ENCODE results near the gene PDE8A. TPM values are rescaled to one million over a fixed set of nuclear protein-coding genes. Genes with fewer than 3 reads are reported as not detected.

Gene PDE8A
- total RNA-seq, 1 experiment from 2014 or later: 40.0 TPM

DNA sequence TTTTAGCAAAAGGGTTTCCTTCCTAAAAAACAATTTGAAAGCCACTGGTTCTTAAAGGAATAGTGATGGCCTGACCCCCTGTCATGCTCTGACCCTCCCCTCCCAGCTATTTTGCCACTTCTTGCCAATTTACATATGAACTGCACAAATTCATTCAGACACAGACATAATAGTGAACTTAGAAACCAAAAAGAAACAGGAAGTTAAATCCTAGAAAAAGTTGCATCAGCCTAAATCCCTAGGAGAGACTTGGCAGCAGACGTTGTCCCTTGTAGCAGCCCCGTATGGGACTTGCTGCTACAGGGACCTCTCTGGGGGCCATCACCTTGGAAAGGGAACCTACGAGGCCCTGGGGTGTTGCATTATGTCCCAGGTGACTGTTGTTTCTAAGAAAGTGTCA is 14.3 kb upstream of the PDE8A start:
- no peak for ATAC-seq
- Histone ChIP-seq H3K36me3 (ENCODE audit: control insufficient read depth, insufficient read depth, low read length) (no peaks in the 10 kb centered on the region), H3K4me1 (ENCODE audit: control insufficient read depth, insufficient read depth, low read length) (no peaks in the 10 kb centered on the region), H3K27ac (ENCODE audit: low read length) (no peak overlapping the region; the same call in 1 of the 2 replicates), H3K9me3 (ENCODE audit: control insufficient read depth, insufficient read depth, low read depth, low read length) (no peaks in the 10 kb centered on the region), H3K4me3 (ENCODE audit: low read depth in 2 of 2, low read length in 2 of 2) (no peak overlapping the region), H3K27me3 (ENCODE audit: control insufficient read depth, insufficient read depth, low read length) (no peaks in the 10 kb centered on the region)
- in situ Hi-C loops (cut with HindIII; ENCODE audit: low pct_unique_long_range_greater_than_20kb, low sequenced_read_pairs) (no loop called here), intact Hi-C loops (cut with micrococcal nuclease; ENCODE audit: unreplicated experiment) (no loop called here)
- TF ChIP-seq, protein P1, sequence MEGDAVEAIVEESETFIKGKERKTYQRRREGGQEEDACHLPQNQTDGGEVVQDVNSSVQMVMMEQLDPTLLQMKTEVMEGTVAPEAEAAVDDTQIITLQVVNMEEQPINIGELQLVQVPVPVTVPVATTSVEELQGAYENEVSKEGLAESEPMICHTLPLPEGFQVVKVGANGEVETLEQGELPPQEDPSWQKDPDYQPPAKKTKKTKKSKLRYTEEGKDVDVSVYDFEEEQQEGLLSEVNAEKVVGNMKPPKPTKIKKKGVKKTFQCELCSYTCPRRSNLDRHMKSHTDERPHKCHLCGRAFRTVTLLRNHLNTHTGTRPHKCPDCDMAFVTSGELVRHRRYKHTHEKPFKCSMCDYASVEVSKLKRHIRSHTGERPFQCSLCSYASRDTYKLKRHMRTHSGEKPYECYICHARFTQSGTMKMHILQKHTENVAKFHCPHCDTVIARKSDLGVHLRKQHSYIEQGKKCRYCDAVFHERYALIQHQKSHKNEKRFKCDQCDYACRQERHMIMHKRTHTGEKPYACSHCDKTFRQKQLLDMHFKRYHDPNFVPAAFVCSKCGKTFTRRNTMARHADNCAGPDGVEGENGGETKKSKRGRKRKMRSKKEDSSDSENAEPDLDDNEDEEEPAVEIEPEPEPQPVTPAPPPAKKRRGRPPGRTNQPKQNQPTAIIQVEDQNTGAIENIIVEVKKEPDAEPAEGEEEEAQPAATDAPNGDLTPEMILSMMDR (IDR thresholded peaks at IDR 0.05): no peak
- TF ChIP-seq TCF7L2 (IDR thresholded peaks at IDR 0.05; ENCODE audit: low read depth, low read length) (no peak), SIN3A (IDR thresholded peaks at IDR 0.05; ENCODE audit: borderline replicate concordance, insufficient read depth, low read depth, low read length) (no peak), POLR2AphosphoS5 (IDR thresholded peaks at IDR 0.05; ENCODE audit: low read depth, low read length) (no peak)
- TF ChIP-seq, protein P2, sequence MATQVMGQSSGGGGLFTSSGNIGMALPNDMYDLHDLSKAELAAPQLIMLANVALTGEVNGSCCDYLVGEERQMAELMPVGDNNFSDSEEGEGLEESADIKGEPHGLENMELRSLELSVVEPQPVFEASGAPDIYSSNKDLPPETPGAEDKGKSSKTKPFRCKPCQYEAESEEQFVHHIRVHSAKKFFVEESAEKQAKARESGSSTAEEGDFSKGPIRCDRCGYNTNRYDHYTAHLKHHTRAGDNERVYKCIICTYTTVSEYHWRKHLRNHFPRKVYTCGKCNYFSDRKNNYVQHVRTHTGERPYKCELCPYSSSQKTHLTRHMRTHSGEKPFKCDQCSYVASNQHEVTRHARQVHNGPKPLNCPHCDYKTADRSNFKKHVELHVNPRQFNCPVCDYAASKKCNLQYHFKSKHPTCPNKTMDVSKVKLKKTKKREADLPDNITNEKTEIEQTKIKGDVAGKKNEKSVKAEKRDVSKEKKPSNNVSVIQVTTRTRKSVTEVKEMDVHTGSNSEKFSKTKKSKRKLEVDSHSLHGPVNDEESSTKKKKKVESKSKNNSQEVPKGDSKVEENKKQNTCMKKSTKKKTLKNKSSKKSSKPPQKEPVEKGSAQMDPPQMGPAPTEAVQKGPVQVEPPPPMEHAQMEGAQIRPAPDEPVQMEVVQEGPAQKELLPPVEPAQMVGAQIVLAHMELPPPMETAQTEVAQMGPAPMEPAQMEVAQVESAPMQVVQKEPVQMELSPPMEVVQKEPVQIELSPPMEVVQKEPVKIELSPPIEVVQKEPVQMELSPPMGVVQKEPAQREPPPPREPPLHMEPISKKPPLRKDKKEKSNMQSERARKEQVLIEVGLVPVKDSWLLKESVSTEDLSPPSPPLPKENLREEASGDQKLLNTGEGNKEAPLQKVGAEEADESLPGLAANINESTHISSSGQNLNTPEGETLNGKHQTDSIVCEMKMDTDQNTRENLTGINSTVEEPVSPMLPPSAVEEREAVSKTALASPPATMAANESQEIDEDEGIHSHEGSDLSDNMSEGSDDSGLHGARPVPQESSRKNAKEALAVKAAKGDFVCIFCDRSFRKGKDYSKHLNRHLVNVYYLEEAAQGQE (IDR thresholded peaks at IDR 0.05; ENCODE audit: insufficient read depth in 1 of 2, low read depth in 2 of 2, low read length in 1 of 2): no peak
- CTCF ChIA-PET: no interaction called here
- POLR2A ChIA-PET: no interaction called here
- no peak for DNase-seq (ENCODE audit: low read depth, low spot score)
- BruUV-seq (replicated peaks): no TSS peak

DNA sequence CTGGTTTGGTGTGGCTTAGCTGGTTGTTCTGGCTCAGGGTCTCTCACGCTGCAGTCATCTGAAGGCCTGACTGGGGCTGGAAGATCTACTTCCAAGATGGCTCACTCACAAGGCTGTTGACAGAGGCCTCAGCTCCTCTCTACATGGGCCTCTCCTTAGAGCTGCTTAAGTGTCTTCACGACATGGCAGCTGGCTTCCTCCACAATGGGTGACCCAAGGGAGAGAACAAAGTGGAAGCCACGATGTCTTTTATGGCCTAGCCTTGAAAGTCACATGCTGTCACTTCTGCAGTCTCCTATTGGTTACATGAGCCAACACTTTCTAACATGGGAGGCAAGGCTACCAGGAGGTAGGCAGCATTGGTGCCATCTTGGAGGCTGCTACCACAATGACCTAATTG is 13.4 kb upstream of the PDE8A start:
- H3K36me3 ChIP-seq (ENCODE audit: control insufficient read depth, insufficient read depth, low read length): no peaks in the 10 kb centered on the region
- no TSS peak for BruUV-seq (replicated peaks)
- in situ Hi-C loops (cut with HindIII; ENCODE audit: low pct_unique_long_range_greater_than_20kb, low sequenced_read_pairs) (no loop called here), intact Hi-C loops (cut with micrococcal nuclease; ENCODE audit: unreplicated experiment) (no loop called here)
- ATAC-seq (no peak), DNase-seq (ENCODE audit: low read depth, low spot score) (no peak)
- H3K4me1 ChIP-seq (ENCODE audit: control insufficient read depth, insufficient read depth, low read length): no peaks in the 10 kb centered on the region
- POLR2A ChIA-PET: no interaction called here
- CTCF ChIA-PET: no interaction called here
- H3K27ac ChIP-seq (ENCODE audit: low read length): no peak overlapping the region
- TF ChIP-seq SIN3A (IDR thresholded peaks at IDR 0.05; ENCODE audit: borderline replicate concordance, insufficient read depth, low read depth, low read length): no peak
- TF ChIP-seq, protein P1 (IDR thresholded peaks at IDR 0.05): no peak
- TF ChIP-seq, protein P2 (IDR thresholded peaks at IDR 0.05; ENCODE audit: insufficient read depth in 1 of 2, low read depth in 2 of 2, low read length in 1 of 2): no peak
- no peak for TF ChIP-seq TCF7L2 (IDR thresholded peaks at IDR 0.05; ENCODE audit: low read depth, low read length)
- no peak for TF ChIP-seq POLR2AphosphoS5 (IDR thresholded peaks at IDR 0.05; ENCODE audit: low read depth, low read length)
- H3K4me3 ChIP-seq (ENCODE audit: low read depth in 2 of 2, low read length in 2 of 2): no peak overlapping the region
- no peaks in the 10 kb centered on the region for H3K27me3 ChIP-seq (ENCODE audit: control insufficient read depth, insufficient read depth, low read length)
- H3K9me3 ChIP-seq (ENCODE audit: control insufficient read depth, insufficient read depth, low read depth, low read length): no peaks in the 10 kb centered on the region
